Measurements from ENCODE around the gene TXLNB. TPM values are rescaled to one million over a fixed set of nuclear protein-coding genes. Genes with fewer than 3 reads are reported as not detected.

TXLNB gene
- total and polyA plus RNA-seq, 2 donors (not counting 1 experiment from before 2014, with no cell fraction given): 3.4 to 3.6 TPM

DNA sequence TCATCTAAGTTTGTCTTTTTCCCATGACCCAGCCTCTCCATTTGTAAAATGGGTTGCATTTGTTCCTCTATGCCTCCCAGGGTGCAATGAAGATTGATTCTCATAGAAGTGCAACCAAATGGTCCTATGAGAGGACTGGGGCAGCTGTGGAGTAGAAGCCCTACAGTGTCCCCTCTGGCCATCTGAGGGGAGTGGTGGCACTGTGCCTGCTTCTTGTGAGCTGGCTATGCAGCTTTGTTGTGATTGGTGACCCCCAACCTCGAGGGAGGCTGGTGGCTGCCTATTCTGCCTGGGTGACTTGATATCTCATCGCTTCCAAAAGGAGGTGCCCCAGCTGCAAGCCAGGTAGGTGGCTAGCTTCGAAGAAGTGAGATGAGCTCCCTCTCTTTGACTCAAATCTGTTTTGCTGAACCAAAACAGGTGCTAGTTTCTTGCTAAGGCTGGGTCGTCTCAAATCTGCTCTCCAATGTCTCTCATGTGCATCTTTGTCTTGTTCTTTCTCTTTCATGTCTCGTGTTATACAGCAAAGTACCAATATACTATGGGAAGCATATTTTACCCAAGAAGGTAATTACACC, 33.9 kb downstream of the TXLNB start:
- peaks cover 9% of the 10 kb centered on the region for H3K4me1 Mint-ChIP-seq
- no peaks in the 10 kb centered on the region for H3K79me2 ChIP-seq (ENCODE audit: control insufficient read depth, insufficient read depth, low read length)
- H3K9ac ChIP-seq (ENCODE audit: low read length): no peak overlapping the region
- no peaks in the 10 kb centered on the region for H3K27me3 ChIP-seq (replicated peaks in 1 of 4; ENCODE audit: control extremely low read depth in 1 of 4, control insufficient read depth in 3 of 4, insufficient read depth in 4 of 4, low read length in 3 of 4)
- 92% methylated on average over 4 of the region's 5 CpGs for WGBS (ENCODE audit: insufficient coverage)
- no peaks in the 10 kb centered on the region for H3K9me3 Mint-ChIP-seq (ENCODE audit: insufficient read depth)
- H2AFZ ChIP-seq (ENCODE audit: insufficient read depth, low read depth, low read length, poor library complexity, severe bottlenecking): no peak overlapping the region
- ChIA-PET CTCF (interaction anchor here (0.9 to 2.7 kb wide), 8 partner anchors 13 to 442 kb away, joined by 3 to 11 read pairs (median 4); partner anchors contain the start of gene CITED2), POLR2A (no interaction called here)
- no peaks in the 10 kb centered on the region for H4K20me1 ChIP-seq (ENCODE audit: control insufficient read depth, insufficient read depth, low read length, poor library complexity, severe bottlenecking)
- H3K9me3 ChIP-seq (ENCODE audit: control extremely low read depth in 1 of 3, control insufficient read depth in 2 of 3, insufficient read depth in 1 of 3, low read length in 2 of 3): no peaks in the 10 kb centered on the region
- H3K27ac ChIP-seq (ENCODE audit: low read length in 2 of 2): no peak overlapping the region
- no peak for TF ChIP-seq EZH2 (IDR thresholded peaks at IDR 0.05; ENCODE audit: borderline replicate concordance, insufficient read depth, low read depth, low read length, poor library complexity, severe bottlenecking)
- TF ChIP-seq, protein P1, sequence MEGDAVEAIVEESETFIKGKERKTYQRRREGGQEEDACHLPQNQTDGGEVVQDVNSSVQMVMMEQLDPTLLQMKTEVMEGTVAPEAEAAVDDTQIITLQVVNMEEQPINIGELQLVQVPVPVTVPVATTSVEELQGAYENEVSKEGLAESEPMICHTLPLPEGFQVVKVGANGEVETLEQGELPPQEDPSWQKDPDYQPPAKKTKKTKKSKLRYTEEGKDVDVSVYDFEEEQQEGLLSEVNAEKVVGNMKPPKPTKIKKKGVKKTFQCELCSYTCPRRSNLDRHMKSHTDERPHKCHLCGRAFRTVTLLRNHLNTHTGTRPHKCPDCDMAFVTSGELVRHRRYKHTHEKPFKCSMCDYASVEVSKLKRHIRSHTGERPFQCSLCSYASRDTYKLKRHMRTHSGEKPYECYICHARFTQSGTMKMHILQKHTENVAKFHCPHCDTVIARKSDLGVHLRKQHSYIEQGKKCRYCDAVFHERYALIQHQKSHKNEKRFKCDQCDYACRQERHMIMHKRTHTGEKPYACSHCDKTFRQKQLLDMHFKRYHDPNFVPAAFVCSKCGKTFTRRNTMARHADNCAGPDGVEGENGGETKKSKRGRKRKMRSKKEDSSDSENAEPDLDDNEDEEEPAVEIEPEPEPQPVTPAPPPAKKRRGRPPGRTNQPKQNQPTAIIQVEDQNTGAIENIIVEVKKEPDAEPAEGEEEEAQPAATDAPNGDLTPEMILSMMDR (IDR thresholded peaks at IDR 0.05): no peak
- no peak overlapping the region for H3K4me3 Mint-ChIP-seq
- no peak for DNase-seq
- H3K4me1 ChIP-seq (ENCODE audit: control insufficient read depth in 2 of 2, insufficient read depth in 2 of 2, low read length in 2 of 2): peaks cover 7% of the 10 kb centered on the region in 2 donors
- ATAC-seq (ENCODE audit: low read depth): no peak
- H3K27me3 Mint-ChIP-seq: no peaks in the 10 kb centered on the region
- no peak overlapping the region for H3K4me3 ChIP-seq (ENCODE audit: control extremely low read depth in 1 of 5, extremely low read depth in 1 of 5, insufficient read depth in 1 of 5, low read depth in 2 of 5, low read length in 4 of 5)
- peaks cover 1 to 24% of the 10 kb centered on the region in 2 experiments for H3K36me3 ChIP-seq (replicated peaks in 1 of 2; ENCODE audit: control extremely low read depth in 1 of 2, control insufficient read depth in 1 of 2, extremely low read depth in 1 of 2, insufficient read depth in 2 of 2, low read length in 1 of 2)
- intact Hi-C loops (cut with micrococcal nuclease): loop anchor here (10.0 kb wide), 1 partner anchor 443 kb away; no protein-coding TSS in a partner anchor
- no peak overlapping the region for H3K27ac Mint-ChIP-seq
- no peak overlapping the region for H3K4me2 ChIP-seq (replicated peaks; ENCODE audit: low read depth, low read length, poor library complexity, severe bottlenecking)

DNA sequence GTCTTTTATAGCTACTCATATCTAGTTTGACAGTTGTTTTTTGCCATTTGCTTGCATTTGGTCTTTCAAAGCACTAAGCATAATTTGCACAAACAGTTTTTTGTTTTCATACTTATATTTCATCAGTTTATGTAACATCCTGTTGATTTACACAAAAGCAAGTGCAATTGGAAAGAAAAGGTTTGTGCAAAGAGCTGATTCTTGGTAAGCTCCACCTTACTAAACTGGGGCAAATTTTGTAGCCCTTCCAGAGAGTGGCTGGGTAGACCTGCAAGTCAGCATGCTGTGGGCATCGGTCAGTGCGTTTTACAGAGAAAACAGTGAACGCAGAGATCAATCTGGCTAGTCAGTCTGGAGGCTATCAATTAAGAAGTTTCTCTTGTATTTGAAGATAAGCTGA, 34.5 kb downstream of the TXLNB start:
- Mint-ChIP-seq H3K27me3 (no peaks in the 10 kb centered on the region), H3K4me3 (no peak overlapping the region), H3K9me3 (ENCODE audit: insufficient read depth) (no peaks in the 10 kb centered on the region), H3K4me1 (peaks cover 3% of the 10 kb centered on the region), H3K27ac (no peak overlapping the region)
- no CpG with 5 or more reads among the region's 3 CpGs for WGBS (ENCODE audit: insufficient coverage)
- Histone ChIP-seq H3K36me3 (replicated peaks in 1 of 2; ENCODE audit: control extremely low read depth in 1 of 2, control insufficient read depth in 1 of 2, extremely low read depth in 1 of 2, insufficient read depth in 2 of 2, low read length in 1 of 2) (peaks cover 1 to 24% of the 10 kb centered on the region in 2 experiments), H3K27ac (ENCODE audit: low read length in 2 of 2) (no peak overlapping the region), H2AFZ (ENCODE audit: insufficient read depth, low read depth, low read length, poor library complexity, severe bottlenecking) (no peak overlapping the region), H3K4me3 (ENCODE audit: control extremely low read depth in 1 of 5, extremely low read depth in 1 of 5, insufficient read depth in 1 of 5, low read depth in 2 of 5, low read length in 4 of 5) (no peak overlapping the region), H3K27me3 (replicated peaks in 1 of 4; ENCODE audit: control extremely low read depth in 1 of 4, control insufficient read depth in 3 of 4, insufficient read depth in 4 of 4, low read length in 3 of 4) (no peaks in the 10 kb centered on the region), H4K20me1 (ENCODE audit: control insufficient read depth, insufficient read depth, low read length, poor library complexity, severe bottlenecking) (no peaks in the 10 kb centered on the region), H3K9me3 (ENCODE audit: control extremely low read depth in 1 of 3, control insufficient read depth in 2 of 3, insufficient read depth in 1 of 3, low read length in 2 of 3) (no peaks in the 10 kb centered on the region), H3K4me2 (replicated peaks; ENCODE audit: low read depth, low read length, poor library complexity, severe bottlenecking) (no peak overlapping the region), H3K4me1 (ENCODE audit: control insufficient read depth in 2 of 2, insufficient read depth in 2 of 2, low read length in 2 of 2) (peaks cover under 1% of the 10 kb centered on the region in 2 donors), H3K9ac (ENCODE audit: low read length) (no peak overlapping the region), H3K79me2 (ENCODE audit: control insufficient read depth, insufficient read depth, low read length) (no peaks in the 10 kb centered on the region)
- ChIA-PET POLR2A (no interaction called here), CTCF (interaction anchor here (0.9 to 2.7 kb wide), 9 partner anchors 12 to 441 kb away, joined by 3 to 11 read pairs (median 4); partner anchors contain the start of gene CITED2)
- intact Hi-C loops (cut with micrococcal nuclease): loop anchor here (10.0 kb wide), 1 partner anchor 442 kb away; no protein-coding TSS in a partner anchor
- TF ChIP-seq, protein P1 (IDR thresholded peaks at IDR 0.05): no peak
- TF ChIP-seq EZH2 (IDR thresholded peaks at IDR 0.05; ENCODE audit: borderline replicate concordance, insufficient read depth, low read depth, low read length, poor library complexity, severe bottlenecking): no peak
- no peak for ATAC-seq (ENCODE audit: low read depth)
- no peak for DNase-seq

Measured in B cell (primary cell).